Hepatocyte (in vitro differentiated cells): ENCODE measurements around the gene TRNP1. TPM values are rescaled to one million over a fixed set of nuclear protein-coding genes. Genes with fewer than 3 reads are reported as not detected.

Experiments used
- DNase-seq: peaks from one replicate; pipeline ENCODE4 v3.0.0-alpha.2; 2016; ENCODE audit warnings: low spot score
- H2AFZ ChIP-seq: fragments of 200-600 bp; sonication (generic); 2 replicates; pipeline ENCODE4 v1.6.0; 2016; ENCODE audit warnings: antibody characterized with exemption, mild to moderate bottlenecking
- H3K27ac ChIP-seq: fragments of 200-600 bp; sonication (generic); 2 replicates; pipeline ENCODE4 v1.5.1; 2016; ENCODE audit warnings: mild to moderate bottlenecking
- H3K27me3 ChIP-seq: fragments of 200-600 bp; sonication (generic); 2 replicates; pipeline ENCODE4 v1.6.1; 2016
- H3K36me3 ChIP-seq: fragments of 200-600 bp; sonication (generic); replicated peaks from 2 replicates; pipeline ENCODE4 v1.5.1; 2016; ENCODE audit warnings: low read depth; ENCODE audit not compliant: insufficient read depth
- H3K4me1 ChIP-seq: fragments of 200-600 bp; sonication (generic); 2 replicates; pipeline ENCODE4 v1.5.1; 2016; ENCODE audit warnings: mild to moderate bottlenecking, moderate library complexity; ENCODE audit not compliant: insufficient read depth
- H3K4me2 ChIP-seq: fragments of 200-600 bp; sonication (generic); 2 replicates; pipeline ENCODE4 v1.6.0; 2016
- H3K4me3 ChIP-seq: fragments of 200-600 bp; sonication (generic); 2 replicates; pipeline ENCODE4 v1.5.1; 2016; ENCODE audit warnings: mild to moderate bottlenecking
- H3K79me2 ChIP-seq: fragments of 200-600 bp; sonication (generic); 2 replicates; pipeline ENCODE4 v1.6.0; 2017; ENCODE audit warnings: mild to moderate bottlenecking
- H3K9me2 ChIP-seq: fragments of 200-600 bp; sonication (generic); replicated peaks from 2 replicates; pipeline ENCODE4 v1.6.0; 2017; ENCODE audit warnings: mild to moderate bottlenecking; ENCODE audit not compliant: insufficient read depth
- H3K9me3 ChIP-seq: fragments of 200-600 bp; sonication (generic); 2 replicates; pipeline ENCODE4 v1.5.1; 2016; ENCODE audit warnings: low read depth, mild to moderate bottlenecking
- H4K20me1 ChIP-seq: fragments of 200-600 bp; sonication (generic); 2 replicates; pipeline ENCODE4 v1.6.0; 2016; ENCODE audit warnings: mild to moderate bottlenecking; ENCODE audit not compliant: insufficient read depth, poor library complexity, severe bottlenecking
- EZH2 ChIP-seq: fragments of 200-600 bp; sonication (generic); IDR thresholded peaks from 2 replicates; pipeline ENCODE4 v1.6.1; 2016; ENCODE audit warnings: antibody characterized with exemption, mild to moderate bottlenecking, borderline replicate concordance
- EZH2phosphoT487 ChIP-seq: fragments of 200-600 bp; sonication (generic); IDR thresholded peaks from one replicate; pipeline ENCODE4 v1.6.1; 2018; ENCODE audit warnings: antibody characterized with exemption, mild to moderate bottlenecking, low read depth, moderate library complexity; ENCODE audit not compliant: unreplicated experiment, severe bottlenecking
- WGBS: methylation state at CpG from one replicate; pipeline ENCODE4 v1.1.6; 2016; ENCODE audit warnings: low lambda C conversion rate; ENCODE audit errors: missing lambda C conversion rate; 5-methylcytosine and 5-hydroxymethylcytosine counted together
- polyA plus RNA-seq: library from polyadenylated mRNA; unstranded; fragments of >200 nt; fragmentation: Nextera tagmentation; extraction: Ambion mirVana; gene quantifications from 2 replicates; pipeline ENCODE4 v1.2.1, GENCODE V29; 2016
- total RNA-seq: library from RNA; depleted of rRNA; stranded (reverse); fragments of >200 nt; gene quantifications from 2 replicates; pipeline ENCODE4 v1.2.3, GENCODE V29; 2014
- TF ChIP-seq, protein P1 (sequence below): fragments of 200-600 bp; sonication (generic); IDR thresholded peaks from 2 replicates; pipeline ENCODE4 v1.5.1; 2016; ENCODE audit warnings: antibody characterized with exemption, mild to moderate bottlenecking; ENCODE audit not compliant: poor library complexity

The TRNP1 gene
- total and polyA plus RNA-seq, 2 experiments from 2014 or later = 67.4 to 137 TPM

GRCh38 chr1:27042670-27043069, 49.2 kb downstream of the TRNP1 start:
- Histone ChIP-seq H3K27ac (no peak overlapping the region), H3K27me3 (no peaks in the 10 kb centered on the region), H3K9me3 (no peaks in the 10 kb centered on the region), H3K4me1 (no peaks in the 10 kb centered on the region), H4K20me1 (no peaks in the 10 kb centered on the region), H2AFZ (no peak overlapping the region), H3K9me2 (no peaks in the 10 kb centered on the region), H3K4me2 (no peak overlapping the region), H3K36me3 (no peaks in the 10 kb centered on the region), H3K79me2 (no peaks in the 10 kb centered on the region), H3K4me3 (no peak overlapping the region)
- WGBS = 86% methylated on average over 7 of the region's 7 CpGs
- DNase-seq = no peak
- TF ChIP-seq EZH2phosphoT487 (no peak), EZH2 (no peak)
- TF ChIP-seq, protein P1, sequence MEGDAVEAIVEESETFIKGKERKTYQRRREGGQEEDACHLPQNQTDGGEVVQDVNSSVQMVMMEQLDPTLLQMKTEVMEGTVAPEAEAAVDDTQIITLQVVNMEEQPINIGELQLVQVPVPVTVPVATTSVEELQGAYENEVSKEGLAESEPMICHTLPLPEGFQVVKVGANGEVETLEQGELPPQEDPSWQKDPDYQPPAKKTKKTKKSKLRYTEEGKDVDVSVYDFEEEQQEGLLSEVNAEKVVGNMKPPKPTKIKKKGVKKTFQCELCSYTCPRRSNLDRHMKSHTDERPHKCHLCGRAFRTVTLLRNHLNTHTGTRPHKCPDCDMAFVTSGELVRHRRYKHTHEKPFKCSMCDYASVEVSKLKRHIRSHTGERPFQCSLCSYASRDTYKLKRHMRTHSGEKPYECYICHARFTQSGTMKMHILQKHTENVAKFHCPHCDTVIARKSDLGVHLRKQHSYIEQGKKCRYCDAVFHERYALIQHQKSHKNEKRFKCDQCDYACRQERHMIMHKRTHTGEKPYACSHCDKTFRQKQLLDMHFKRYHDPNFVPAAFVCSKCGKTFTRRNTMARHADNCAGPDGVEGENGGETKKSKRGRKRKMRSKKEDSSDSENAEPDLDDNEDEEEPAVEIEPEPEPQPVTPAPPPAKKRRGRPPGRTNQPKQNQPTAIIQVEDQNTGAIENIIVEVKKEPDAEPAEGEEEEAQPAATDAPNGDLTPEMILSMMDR = no peak

- TF ChIP-seq, protein P1 = peak; percentile 89
- TF ChIP-seq EZH2phosphoT487 = no peak
- H2AFZ ChIP-seq = no peak overlapping the region
- no peak overlapping the region for H3K4me3 ChIP-seq
- no peaks in the 10 kb centered on the region for H3K36me3 ChIP-seq
- H3K9me3 ChIP-seq = no peaks in the 10 kb centered on the region
- no peak overlapping the region for H3K27ac ChIP-seq
- no peaks in the 10 kb centered on the region for H3K9me2 ChIP-seq
- DNase-seq = peak; percentile 92
- no peaks in the 10 kb centered on the region for H3K4me1 ChIP-seq
- H4K20me1 ChIP-seq = no peaks in the 10 kb centered on the region
- no peak overlapping the region for H3K4me2 ChIP-seq
- H3K27me3 ChIP-seq = no peaks in the 10 kb centered on the region
- no peaks in the 10 kb centered on the region for H3K79me2 ChIP-seq
- 20% methylated on average over 12 of the region's 12 CpGs for WGBS
These were observed 51.2 kb downstream of the TRNP1 start for GRCh38 chr1:27044613-27045151.

GRCh38 chr1:27045973-27046558, 52.6 kb downstream of the TRNP1 start:
- no peaks in the 10 kb centered on the region for H3K79me2 ChIP-seq
- H3K9me3 ChIP-seq = no peaks in the 10 kb centered on the region
- 37% methylated on average over 16 of the region's 17 CpGs for WGBS
- H3K36me3 ChIP-seq = no peaks in the 10 kb centered on the region
- H2AFZ ChIP-seq = no peak overlapping the region
- no peaks in the 10 kb centered on the region for H3K27me3 ChIP-seq
- no peaks in the 10 kb centered on the region for H3K4me1 ChIP-seq
- H3K4me2 ChIP-seq = no peak overlapping the region
- no peak overlapping the region for H3K4me3 ChIP-seq
- H3K27ac ChIP-seq = no peak overlapping the region
- H4K20me1 ChIP-seq = no peaks in the 10 kb centered on the region
- peak; percentile 76 for DNase-seq
- TF ChIP-seq EZH2 (no peak), EZH2phosphoT487 (no peak)
- TF ChIP-seq, protein P1 = peak; percentile 90
- no peaks in the 10 kb centered on the region for H3K9me2 ChIP-seq
